Suppressor macrophage treated with lipopolysaccharide for 1 hour (primary cell): ENCODE results near the gene ULBP3.
"Not testable (repeated sequence)": the region's sequence is repeated elsewhere in the genome, so short reads cannot be mapped to it uniquely, and the experiment has no call there.

Experiments
- DNase-seq, 3 donors: peaks; one replicate each; pipeline ENCODE4 v3.0.0-alpha.2; 2020 to 2022

ULBP3 gene

GRCh38 chr6:150075034-150075421 lies 6.1 kb upstream of the ULBP3 start:
- DNase-seq, result no peak

- DNase-seq, result not testable (repeated sequence)
Measured at GRCh38 chr6:150074396-150075033, 5.6 kb upstream of the ULBP3 start.

GRCh38 chr6:150072201-150072600 lies 3.3 kb upstream of the ULBP3 start:
- peak; percentile 71 to 81 (median 75) for DNase-seq

GRCh38 chr6:150070236-150070818 lies 1.4 kb upstream of the ULBP3 start:
- DNase-seq, result no peak

GRCh38 chr6:150069706-150070105 lies 785 bp upstream of the ULBP3 start:
- no peak for DNase-seq

- peak in 1 of 3 donors; percentile 4 for DNase-seq
Measured at GRCh38 chr6:150068151-150068550, 770 bp downstream of the ULBP3 start.

GRCh38 chr6:150065083-150065482 lies 3.8 kb downstream of the ULBP3 start:
- DNase-seq, result no peak

GRCh38 chr6:150063640-150064039 lies 5.3 kb downstream of the ULBP3 start:
- no peak for DNase-seq

- not testable (repeated sequence) for DNase-seq
Measured at GRCh38 chr6:150059973-150060372, 8.9 kb downstream of the ULBP3 start.

GRCh38 chr6:150058986-150059385 lies 9.9 kb downstream of the ULBP3 start:
- no peak for DNase-seq

GRCh38 chr6:150058231-150058792 lies 10.6 kb downstream of the ULBP3 start:
- DNase-seq, result no peak

- DNase-seq, result no peak
Measured at GRCh38 chr6:150057501-150057951, 11.4 kb downstream of the ULBP3 start.

- no peak for DNase-seq
Measured at GRCh38 chr6:150056916-150057315, 12.0 kb downstream of the ULBP3 start.

- no peak for DNase-seq
Measured at GRCh38 chr6:150056156-150056555, 12.8 kb downstream of the ULBP3 start.

- no peak for DNase-seq
Measured at GRCh38 chr6:150055131-150055530, 13.8 kb downstream of the ULBP3 start.

- no peak for DNase-seq
Measured at GRCh38 chr6:150053450-150053849, 15.5 kb downstream of the ULBP3 start.

- no peak for DNase-seq
Measured at GRCh38 chr6:150050846-150051245, 18.1 kb downstream of the ULBP3 start.

GRCh38 chr6:150048099-150048498 lies 20.8 kb downstream of the ULBP3 start:
- no peak for DNase-seq

GRCh38 chr6:150046943-150047342 lies 22.0 kb downstream of the ULBP3 start:
- DNase-seq, result no peak

- no peak for DNase-seq
Measured at GRCh38 chr6:150044621-150045145, 24.2 kb downstream of the ULBP3 start.

GRCh38 chr6:150043501-150044412 lies 25.2 kb downstream of the ULBP3 start:
- DNase-seq, result no peak

- DNase-seq, result no peak
Measured at GRCh38 chr6:150043096-150043495, 25.8 kb downstream of the ULBP3 start.
